ENCODE results near the gene SLC44A1. TPM values are rescaled to one million over a fixed set of nuclear protein-coding genes. Genes with fewer than 3 reads are reported as not detected.

Gene SLC44A1
- total RNA-seq, 2 experiments from 2014 or later, result 26.6 to 71.6 TPM

DNA sequence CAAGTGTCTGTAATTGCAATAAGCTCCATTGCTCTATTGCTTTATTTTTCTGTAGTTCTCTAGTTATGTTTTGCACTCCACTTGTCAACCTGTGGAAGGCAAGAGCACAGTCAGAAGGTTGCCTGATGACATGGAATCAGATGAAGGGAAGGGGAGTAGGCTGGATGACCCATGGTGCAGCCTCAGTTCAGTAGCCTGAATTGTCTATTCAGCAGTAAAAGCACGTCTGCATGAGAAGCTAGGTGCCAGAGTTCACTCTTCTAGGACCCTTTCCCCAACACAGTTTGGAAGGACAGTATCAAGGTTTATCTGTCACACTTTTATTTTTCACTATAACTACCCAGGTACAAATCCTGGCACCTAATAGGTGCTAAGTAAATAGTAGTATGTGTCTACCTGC, 39.3 kb downstream of the SLC44A1 start:
- Histone ChIP-seq H3K9me3 (ENCODE audit: low read length) (no peaks in the 10 kb centered on the region), H3K36me3 (ENCODE audit: insufficient read depth, low read length) (no peaks in the 10 kb centered on the region; the same call in 1 of the 2 replicates), H3K4me2 (ENCODE audit: low read length) (no peak overlapping the region), H3K4me1 (ENCODE audit: insufficient read depth, low read length, poor library complexity, severe bottlenecking) (peaks cover 4% of the 10 kb centered on the region), H3K79me2 (ENCODE audit: insufficient read depth, low read depth, low read length) (peaks cover 24% of the 10 kb centered on the region; the same call in 1 of the 2 replicates), H4K20me1 (ENCODE audit: insufficient read depth, low read length) (0 out of 2 replicates have a peak, but pooled peaks cover 3% of the 10 kb centered on the region), H3K9me2 (ENCODE audit: insufficient read depth, low read length) (no peaks in the 10 kb centered on the region), H2AFZ (ENCODE audit: low read length) (no peak overlapping the region), H3K27ac (ENCODE audit: low read depth, low read length, poor library complexity, severe bottlenecking) (no peak overlapping the region), H3K4me3 (ENCODE audit: low read depth, low read length, poor library complexity, severe bottlenecking) (no peak overlapping the region)
- POLR2A ChIA-PET, result interaction anchor here (0.6 to 2.0 kb wide), 9 partner anchors 8 to 531 kb away, joined by 3 to 8 read pairs (median 8); no protein-coding TSS in a partner anchor
- BruUV-seq (replicated peaks), result no TSS peak
- intact Hi-C loops (cut with micrococcal nuclease; ENCODE audit: unreplicated experiment), result no loop called here
- no peak for DNase-seq (ENCODE audit: low spot score)
- CTCF ChIA-PET (ENCODE audit: unreplicated experiment), result interaction anchor here (0.8 kb wide), 1 partner anchor 74 kb away, joined by 4 read pairs; no protein-coding TSS in a partner anchor
- TF ChIP-seq, protein P1, sequence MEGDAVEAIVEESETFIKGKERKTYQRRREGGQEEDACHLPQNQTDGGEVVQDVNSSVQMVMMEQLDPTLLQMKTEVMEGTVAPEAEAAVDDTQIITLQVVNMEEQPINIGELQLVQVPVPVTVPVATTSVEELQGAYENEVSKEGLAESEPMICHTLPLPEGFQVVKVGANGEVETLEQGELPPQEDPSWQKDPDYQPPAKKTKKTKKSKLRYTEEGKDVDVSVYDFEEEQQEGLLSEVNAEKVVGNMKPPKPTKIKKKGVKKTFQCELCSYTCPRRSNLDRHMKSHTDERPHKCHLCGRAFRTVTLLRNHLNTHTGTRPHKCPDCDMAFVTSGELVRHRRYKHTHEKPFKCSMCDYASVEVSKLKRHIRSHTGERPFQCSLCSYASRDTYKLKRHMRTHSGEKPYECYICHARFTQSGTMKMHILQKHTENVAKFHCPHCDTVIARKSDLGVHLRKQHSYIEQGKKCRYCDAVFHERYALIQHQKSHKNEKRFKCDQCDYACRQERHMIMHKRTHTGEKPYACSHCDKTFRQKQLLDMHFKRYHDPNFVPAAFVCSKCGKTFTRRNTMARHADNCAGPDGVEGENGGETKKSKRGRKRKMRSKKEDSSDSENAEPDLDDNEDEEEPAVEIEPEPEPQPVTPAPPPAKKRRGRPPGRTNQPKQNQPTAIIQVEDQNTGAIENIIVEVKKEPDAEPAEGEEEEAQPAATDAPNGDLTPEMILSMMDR (conservative IDR thresholded peaks at IDR 0.05; ENCODE audit: low read length), result no peak
- no peak for TF ChIP-seq EZH2phosphoT487 (IDR thresholded peaks at IDR 0.05; ENCODE audit: borderline replicate concordance, low read depth, low read length)

- ChIA-PET POLR2A (interaction anchor here (0.6 to 2.0 kb wide), 8 partner anchors 9 to 531 kb away, joined by 3 to 8 read pairs (median 8); no protein-coding TSS in a partner anchor), CTCF (ENCODE audit: unreplicated experiment) (interaction anchor here (0.8 kb wide), 1 partner anchor 73 kb away, joined by 4 read pairs; no protein-coding TSS in a partner anchor)
- TF ChIP-seq EZH2phosphoT487 (IDR thresholded peaks at IDR 0.05; ENCODE audit: borderline replicate concordance, low read depth, low read length), result no peak
- TF ChIP-seq, protein P1 (conservative IDR thresholded peaks at IDR 0.05; ENCODE audit: low read length), result no peak
- DNase-seq (ENCODE audit: low spot score), result no peak
- Histone ChIP-seq H3K4me3 (ENCODE audit: low read depth, low read length, poor library complexity, severe bottlenecking) (no peak overlapping the region), H3K79me2 (ENCODE audit: insufficient read depth, low read depth, low read length) (peaks cover 24% of the 10 kb centered on the region; the same call in 1 of the 2 replicates), H3K27ac (ENCODE audit: low read depth, low read length, poor library complexity, severe bottlenecking) (no peak overlapping the region), H3K4me2 (ENCODE audit: low read length) (no peak overlapping the region), H2AFZ (ENCODE audit: low read length) (no peak overlapping the region), H3K36me3 (ENCODE audit: insufficient read depth, low read length) (no peaks in the 10 kb centered on the region; the same call in 1 of the 2 replicates), H4K20me1 (ENCODE audit: insufficient read depth, low read length) (0 out of 2 replicates have a peak, but pooled peaks cover 3% of the 10 kb centered on the region), H3K4me1 (ENCODE audit: insufficient read depth, low read length, poor library complexity, severe bottlenecking) (peaks cover 4% of the 10 kb centered on the region), H3K9me3 (ENCODE audit: low read length) (no peaks in the 10 kb centered on the region), H3K9me2 (ENCODE audit: insufficient read depth, low read length) (no peaks in the 10 kb centered on the region)
- no TSS peak for BruUV-seq (replicated peaks)
- intact Hi-C loops (cut with micrococcal nuclease; ENCODE audit: unreplicated experiment), result no loop called here
These were observed 40.0 kb downstream of the SLC44A1 start for GRCh38 chr9:105284463-105284862.

GRCh38 chr9:105286098-105286497, 41.6 kb downstream of the SLC44A1 start:
- intact Hi-C loops (cut with micrococcal nuclease; ENCODE audit: unreplicated experiment), result no loop called here
- ChIA-PET CTCF (ENCODE audit: unreplicated experiment) (no interaction called here), POLR2A (interaction anchor here (0.9 to 1.4 kb wide), 2 partner anchors 17 to 23 kb away, joined by 3 to 5 read pairs; no protein-coding TSS in a partner anchor)
- no peaks in the 10 kb centered on the region for H3K9me3 ChIP-seq (ENCODE audit: low read length)
- H3K27ac ChIP-seq (ENCODE audit: low read depth, low read length, poor library complexity, severe bottlenecking), result no peak overlapping the region
- H3K36me3 ChIP-seq (ENCODE audit: insufficient read depth, low read length), result no peaks in the 10 kb centered on the region
- peaks cover 4% of the 10 kb centered on the region for H3K4me1 ChIP-seq (ENCODE audit: insufficient read depth, low read length, poor library complexity, severe bottlenecking)
- peaks cover 19% of the 10 kb centered on the region; the same call in 1 of the 2 replicates for H3K79me2 ChIP-seq (ENCODE audit: insufficient read depth, low read depth, low read length)
- peaks cover 9% of the 10 kb centered on the region; the same call in 1 of the 2 replicates for H4K20me1 ChIP-seq (ENCODE audit: insufficient read depth, low read length)
- H3K9me2 ChIP-seq (ENCODE audit: insufficient read depth, low read length), result no peaks in the 10 kb centered on the region
- no peak overlapping the region for H2AFZ ChIP-seq (ENCODE audit: low read length)
- TF ChIP-seq, protein P1 (conservative IDR thresholded peaks at IDR 0.05; ENCODE audit: low read length), result no peak
- TF ChIP-seq EZH2phosphoT487 (IDR thresholded peaks at IDR 0.05; ENCODE audit: borderline replicate concordance, low read depth, low read length), result no peak
- H3K4me2 ChIP-seq (ENCODE audit: low read length), result no peak overlapping the region
- H3K4me3 ChIP-seq (ENCODE audit: low read depth, low read length, poor library complexity, severe bottlenecking), result no peak overlapping the region
- DNase-seq (ENCODE audit: low spot score), result no peak
- no TSS peak for BruUV-seq (replicated peaks)

Data from OCI-LY7 (cell line).